ENCODE measurements around the gene SLC25A22.

- TF ChIP-seq JUND (IDR thresholded peaks at IDR 0.05), result no peak
- no peak for TF ChIP-seq FOXM1 (IDR thresholded peaks at IDR 0.05; ENCODE audit: low read depth)
- TF ChIP-seq CTCF (IDR thresholded peaks at IDR 0.05), result no peak
- TF ChIP-seq MAX (IDR thresholded peaks at IDR 0.05; ENCODE audit: low read depth), result no peak
- TF ChIP-seq RAD21 (IDR thresholded peaks at IDR 0.05; ENCODE audit: low read length), result no peak
- TF ChIP-seq POLR2AphosphoS5 (IDR thresholded peaks at IDR 0.05; ENCODE audit: low read depth, low read length), result no peak
- TF ChIP-seq EP300 (IDR thresholded peaks at IDR 0.05; ENCODE audit: borderline replicate concordance in 1 of 2, low read depth in 1 of 2, low read length in 1 of 2), result no peak
- no peak for TF ChIP-seq SIN3A (IDR thresholded peaks at IDR 0.05; ENCODE audit: borderline replicate concordance, low read depth, low read length)
- no peak for TF ChIP-seq RCOR1 (IDR thresholded peaks at IDR 0.05; ENCODE audit: low read length)
- no peak for TF ChIP-seq REST (IDR thresholded peaks at IDR 0.05; ENCODE audit: low read depth, low read length)
- TF ChIP-seq USF2 (IDR thresholded peaks at IDR 0.05; ENCODE audit: borderline replicate concordance, low read depth, low read length), result no peak
Measured at GRCh38 chr11:793556-793955, 4.5 kb downstream of the SLC25A22 start.
